ENCODE measurements around the gene SETDB1.

DNA sequence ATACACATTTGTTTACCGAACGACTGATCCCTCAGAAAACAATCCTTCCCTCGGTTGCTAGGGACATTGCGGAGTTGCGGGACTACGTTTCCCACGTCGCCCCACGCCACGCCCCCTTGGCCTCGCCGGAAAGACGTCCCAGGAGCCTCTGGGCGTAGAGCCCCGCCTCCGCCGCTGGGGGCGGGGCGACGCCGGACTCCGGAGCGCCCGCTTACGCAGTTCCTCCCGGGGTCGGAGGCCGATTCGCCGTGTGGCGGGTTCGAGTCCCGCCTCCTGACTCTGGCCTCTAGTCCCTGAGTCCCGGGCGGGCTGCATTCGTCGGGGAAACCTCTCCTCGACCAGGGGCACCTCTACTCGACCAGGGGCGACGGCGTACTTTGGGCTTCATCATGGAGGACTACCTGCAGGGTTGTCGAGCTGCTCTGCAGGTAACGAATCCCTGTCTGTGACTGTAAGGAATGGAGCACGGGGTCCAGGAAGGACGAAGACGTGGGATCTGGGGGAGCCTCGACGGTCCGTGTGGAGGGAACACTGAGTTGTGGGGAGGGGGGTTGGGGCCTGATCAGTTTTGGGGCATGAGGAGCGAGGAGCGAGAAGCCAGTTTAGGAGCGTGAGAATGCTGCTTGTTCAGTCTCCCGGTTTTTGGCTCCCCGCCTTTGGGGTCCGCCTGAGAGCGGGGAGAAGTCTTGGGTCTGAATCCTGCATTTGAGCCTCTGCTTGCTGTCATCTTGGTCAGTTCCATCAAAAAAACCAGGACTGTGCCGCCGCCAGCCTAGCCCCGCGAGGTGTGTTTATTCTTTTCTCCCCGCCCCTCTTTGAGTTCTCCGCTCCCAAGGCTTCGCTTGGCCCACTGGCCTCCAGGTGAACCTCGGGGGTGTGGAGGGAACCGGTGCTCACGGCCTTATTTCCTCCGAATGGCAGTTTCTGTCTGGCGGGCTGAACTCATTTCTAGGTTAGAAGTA is 82.4 kb downstream of the SETDB1 start, which contains the start of gene PRUNE1:
- TF ChIP-seq TAF1 (IDR thresholded peaks at IDR 0.05; ENCODE audit: low read depth) (peak; percentile 57), POLR2AphosphoS5 (IDR thresholded peaks at IDR 0.05) (peak; percentile 36), EZH2 (IDR thresholded peaks at IDR 0.05; ENCODE audit: borderline replicate concordance, insufficient read depth, low read length, poor library complexity, severe bottlenecking) (no peak), EP300 (conservative IDR thresholded peaks at IDR 0.05; ENCODE audit: poor library complexity, severe bottlenecking) (peak; percentile 69), SMC3 (conservative IDR thresholded peaks at IDR 0.05; ENCODE audit: poor library complexity) (peak; percentile 20), RAD21 (conservative IDR thresholded peaks at IDR 0.05) (no peak)
- TF ChIP-seq, protein P1, sequence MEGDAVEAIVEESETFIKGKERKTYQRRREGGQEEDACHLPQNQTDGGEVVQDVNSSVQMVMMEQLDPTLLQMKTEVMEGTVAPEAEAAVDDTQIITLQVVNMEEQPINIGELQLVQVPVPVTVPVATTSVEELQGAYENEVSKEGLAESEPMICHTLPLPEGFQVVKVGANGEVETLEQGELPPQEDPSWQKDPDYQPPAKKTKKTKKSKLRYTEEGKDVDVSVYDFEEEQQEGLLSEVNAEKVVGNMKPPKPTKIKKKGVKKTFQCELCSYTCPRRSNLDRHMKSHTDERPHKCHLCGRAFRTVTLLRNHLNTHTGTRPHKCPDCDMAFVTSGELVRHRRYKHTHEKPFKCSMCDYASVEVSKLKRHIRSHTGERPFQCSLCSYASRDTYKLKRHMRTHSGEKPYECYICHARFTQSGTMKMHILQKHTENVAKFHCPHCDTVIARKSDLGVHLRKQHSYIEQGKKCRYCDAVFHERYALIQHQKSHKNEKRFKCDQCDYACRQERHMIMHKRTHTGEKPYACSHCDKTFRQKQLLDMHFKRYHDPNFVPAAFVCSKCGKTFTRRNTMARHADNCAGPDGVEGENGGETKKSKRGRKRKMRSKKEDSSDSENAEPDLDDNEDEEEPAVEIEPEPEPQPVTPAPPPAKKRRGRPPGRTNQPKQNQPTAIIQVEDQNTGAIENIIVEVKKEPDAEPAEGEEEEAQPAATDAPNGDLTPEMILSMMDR (IDR thresholded peaks at IDR 0.05; ENCODE audit: poor library complexity, severe bottlenecking), result no peak
- TF ChIP-seq, protein P2, sequence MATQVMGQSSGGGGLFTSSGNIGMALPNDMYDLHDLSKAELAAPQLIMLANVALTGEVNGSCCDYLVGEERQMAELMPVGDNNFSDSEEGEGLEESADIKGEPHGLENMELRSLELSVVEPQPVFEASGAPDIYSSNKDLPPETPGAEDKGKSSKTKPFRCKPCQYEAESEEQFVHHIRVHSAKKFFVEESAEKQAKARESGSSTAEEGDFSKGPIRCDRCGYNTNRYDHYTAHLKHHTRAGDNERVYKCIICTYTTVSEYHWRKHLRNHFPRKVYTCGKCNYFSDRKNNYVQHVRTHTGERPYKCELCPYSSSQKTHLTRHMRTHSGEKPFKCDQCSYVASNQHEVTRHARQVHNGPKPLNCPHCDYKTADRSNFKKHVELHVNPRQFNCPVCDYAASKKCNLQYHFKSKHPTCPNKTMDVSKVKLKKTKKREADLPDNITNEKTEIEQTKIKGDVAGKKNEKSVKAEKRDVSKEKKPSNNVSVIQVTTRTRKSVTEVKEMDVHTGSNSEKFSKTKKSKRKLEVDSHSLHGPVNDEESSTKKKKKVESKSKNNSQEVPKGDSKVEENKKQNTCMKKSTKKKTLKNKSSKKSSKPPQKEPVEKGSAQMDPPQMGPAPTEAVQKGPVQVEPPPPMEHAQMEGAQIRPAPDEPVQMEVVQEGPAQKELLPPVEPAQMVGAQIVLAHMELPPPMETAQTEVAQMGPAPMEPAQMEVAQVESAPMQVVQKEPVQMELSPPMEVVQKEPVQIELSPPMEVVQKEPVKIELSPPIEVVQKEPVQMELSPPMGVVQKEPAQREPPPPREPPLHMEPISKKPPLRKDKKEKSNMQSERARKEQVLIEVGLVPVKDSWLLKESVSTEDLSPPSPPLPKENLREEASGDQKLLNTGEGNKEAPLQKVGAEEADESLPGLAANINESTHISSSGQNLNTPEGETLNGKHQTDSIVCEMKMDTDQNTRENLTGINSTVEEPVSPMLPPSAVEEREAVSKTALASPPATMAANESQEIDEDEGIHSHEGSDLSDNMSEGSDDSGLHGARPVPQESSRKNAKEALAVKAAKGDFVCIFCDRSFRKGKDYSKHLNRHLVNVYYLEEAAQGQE (IDR thresholded peaks at IDR 0.05; ENCODE audit: borderline replicate concordance), result no peak

Data from neural cell (in vitro differentiated cells).